NCI-H82 treated with DMSO at 0.1 percent for 48 hours (cell line): ENCODE measurements around the gene ZFYVE28.

Source experiments
- DNase-seq: peaks from one replicate; lab custom pipeline; 2025; ENCODE audit not compliant: unreplicated experiment; lab: John Stamatoyannopoulos, UW

ZFYVE28 gene

DNA sequence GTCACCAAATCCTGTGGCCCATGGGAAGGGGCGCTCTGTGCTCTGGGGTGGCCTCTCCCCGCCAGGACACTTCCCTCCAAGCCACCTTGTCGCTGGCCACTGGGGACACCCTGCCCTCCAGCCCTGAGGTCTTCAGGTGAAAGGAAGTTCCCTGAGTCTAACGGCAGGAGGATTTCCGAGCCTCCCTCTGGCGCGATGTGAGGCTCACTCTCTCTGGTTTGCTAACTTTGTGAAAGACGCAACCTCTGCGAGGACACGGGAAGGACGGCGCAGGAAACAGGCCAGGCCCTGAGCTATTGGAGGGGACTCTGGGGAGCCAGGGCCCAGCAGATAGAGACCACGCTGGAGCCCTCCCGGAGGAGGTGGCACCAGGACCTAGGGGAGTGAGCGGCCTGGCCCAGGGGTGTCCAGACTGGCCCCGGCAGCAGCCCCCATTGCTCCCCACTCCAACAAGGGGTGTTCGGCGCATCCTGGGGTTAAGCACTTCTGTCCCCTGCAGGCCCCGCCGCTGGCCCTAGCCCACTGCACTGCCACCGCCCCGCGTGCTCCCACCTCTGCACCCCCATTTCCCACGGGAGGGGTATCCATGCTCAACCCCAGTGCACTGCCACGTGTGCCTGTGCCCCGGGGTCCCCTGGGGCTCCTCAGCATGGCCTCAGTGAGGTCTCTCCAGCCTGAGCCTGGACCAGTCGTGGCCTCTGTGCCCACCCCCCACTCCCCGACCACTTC, 84.4 kb downstream of the ZFYVE28 start:
- DNase-seq, result no peak

- no peak for DNase-seq
These were observed 85.0 kb downstream of the ZFYVE28 start for GRCh38 chr4:2333356-2333841.

- no peak for DNase-seq
These were observed 85.5 kb downstream of the ZFYVE28 start for GRCh38 chr4:2332976-2333319.

DNA sequence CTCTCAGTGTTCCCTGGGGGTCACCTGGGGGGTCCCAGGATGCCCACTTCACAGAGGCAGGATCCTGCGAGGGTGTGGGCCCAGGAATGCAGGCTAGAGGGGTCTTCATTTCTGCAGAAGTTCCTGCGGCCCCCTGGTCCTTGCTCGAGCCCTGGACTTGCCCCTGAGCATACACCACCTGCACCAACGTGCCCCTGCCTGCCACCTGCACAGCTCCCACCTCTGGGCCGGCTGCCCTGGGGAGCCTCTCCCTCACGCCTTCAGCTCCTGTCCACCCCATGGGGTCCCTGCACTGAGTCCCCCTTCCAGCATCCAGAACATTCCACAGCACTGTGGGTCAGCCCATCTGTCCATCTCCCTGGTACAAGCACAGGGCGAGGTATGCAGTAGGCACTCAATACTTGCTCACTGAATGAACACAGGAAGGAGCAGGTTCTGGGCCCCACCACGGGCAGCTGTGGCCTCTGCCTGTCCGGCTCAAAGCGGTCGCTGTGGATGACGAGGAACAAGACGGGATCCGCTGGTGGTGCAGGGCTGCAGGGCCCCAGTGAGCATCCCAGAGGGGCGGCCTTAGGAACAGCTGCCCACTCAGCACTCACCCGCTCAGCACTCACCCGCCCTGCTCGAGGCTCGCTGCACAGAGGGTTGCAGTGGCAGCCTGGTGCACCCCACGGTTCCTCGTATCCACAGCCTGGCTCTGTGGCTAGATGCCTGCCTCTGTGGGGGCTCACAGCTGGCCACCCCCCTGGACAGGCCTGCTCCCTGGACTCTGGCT, 86.1 kb downstream of the ZFYVE28 start:
- DNase-seq, result no peak

DNA sequence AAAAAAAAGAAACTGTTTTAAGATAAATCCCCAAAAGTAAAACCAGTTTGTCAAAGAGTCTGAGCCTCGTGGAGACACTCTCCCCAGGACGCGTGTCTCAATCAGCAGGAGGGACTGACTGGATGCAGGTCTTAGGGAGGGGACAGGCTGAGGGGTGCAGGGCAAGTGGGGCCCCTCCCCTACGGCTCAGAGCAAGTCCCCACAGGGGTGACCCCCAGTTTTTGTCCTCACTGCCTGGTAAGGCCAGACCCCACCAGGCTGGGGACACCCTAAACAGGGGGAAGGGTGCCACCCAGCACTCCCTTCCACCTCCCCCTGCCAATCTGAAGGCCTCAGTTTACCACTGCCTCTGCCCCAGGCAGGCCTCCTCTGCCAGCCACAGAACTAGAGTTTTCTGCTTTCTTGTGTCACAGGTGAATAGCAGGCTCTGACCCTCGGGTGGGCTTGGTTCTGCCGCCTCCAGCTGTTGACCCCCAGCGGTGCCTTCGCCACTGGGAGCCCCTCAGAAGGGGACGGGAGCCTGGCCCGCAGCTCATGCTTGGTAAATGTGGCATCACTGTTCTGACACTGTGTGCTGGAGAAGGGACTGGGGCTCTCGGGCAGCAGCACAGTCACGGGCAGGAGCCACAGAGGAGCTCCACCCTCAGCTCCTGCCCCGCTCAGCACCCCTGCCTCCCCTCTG, 86.8 kb downstream of the ZFYVE28 start:
- DNase-seq, result no peak

DNA sequence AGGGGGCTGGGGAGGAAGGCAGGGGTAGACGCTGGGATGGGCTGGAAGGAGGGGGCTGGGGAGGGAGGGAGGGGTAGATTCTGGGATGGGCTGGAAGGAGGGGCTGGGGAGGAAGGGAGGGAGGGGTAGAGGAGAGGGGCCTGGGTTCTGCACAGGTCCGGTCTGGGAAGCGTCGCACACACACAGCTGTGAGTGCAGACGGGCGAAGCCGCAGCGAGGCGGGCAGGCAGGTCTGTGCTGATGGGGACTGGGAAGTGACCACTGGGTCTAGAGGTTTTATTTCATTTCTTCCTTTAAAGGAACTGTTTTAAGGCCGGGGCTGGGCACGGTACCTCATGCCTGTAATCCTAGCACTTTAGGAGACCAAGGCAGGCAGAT, 87.4 kb downstream of the ZFYVE28 start:
- no peak for DNase-seq

- DNase-seq, result no peak
These were observed 88.1 kb downstream of the ZFYVE28 start for GRCh38 chr4:2330091-2331042.

- DNase-seq, result no peak
These were observed 90.9 kb downstream of the ZFYVE28 start for GRCh38 chr4:2327579-2327978.

DNA sequence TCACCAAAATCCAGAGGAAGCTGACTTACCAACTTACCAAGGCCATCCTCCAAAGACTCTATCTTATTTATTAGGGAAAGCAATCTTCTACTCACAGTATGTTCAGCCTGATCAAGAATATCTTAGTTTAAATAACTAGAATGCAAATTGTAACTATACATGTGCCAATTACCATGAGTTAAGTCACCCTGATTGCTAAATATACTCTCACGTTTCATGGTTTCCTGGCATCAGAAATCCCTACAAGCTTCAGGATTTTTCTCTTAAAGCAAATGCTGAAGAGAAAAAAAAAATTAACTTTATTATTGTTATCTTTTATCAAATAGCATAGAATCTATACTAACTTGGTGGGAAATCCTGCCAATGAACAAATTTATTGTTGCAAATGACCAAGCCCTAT, 93.6 kb downstream of the ZFYVE28 start:
- DNase-seq, result no peak

GRCh38 chr4:2322841-2323240, 95.6 kb downstream of the ZFYVE28 start:
- DNase-seq, result no peak

GRCh38 chr4:2322227-2322626, 96.2 kb downstream of the ZFYVE28 start:
- no peak for DNase-seq

- DNase-seq, result no peak
These were observed 96.9 kb downstream of the ZFYVE28 start for GRCh38 chr4:2321279-2322196.

- no peak for DNase-seq
These were observed 97.7 kb downstream of the ZFYVE28 start for GRCh38 chr4:2320746-2321145.

DNA sequence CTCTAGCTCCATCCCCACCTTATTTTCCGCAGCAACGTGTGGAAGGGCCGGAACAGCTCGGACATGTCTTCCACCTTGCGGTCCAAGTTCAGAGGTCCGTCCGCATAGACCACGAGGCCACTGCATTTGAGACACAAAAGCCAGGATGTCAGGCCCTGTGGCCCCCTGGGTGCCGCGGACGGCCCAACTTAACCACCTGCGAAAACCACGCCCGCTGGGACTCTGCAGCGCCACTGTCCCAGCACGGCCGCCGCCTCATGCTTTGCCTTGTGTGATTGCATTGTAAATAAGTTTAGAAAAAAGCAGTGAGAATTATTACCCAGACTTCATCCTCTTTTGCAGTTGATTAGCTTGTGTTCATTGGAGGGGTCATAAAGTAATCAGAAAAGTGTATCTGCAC, 98.3 kb downstream of the ZFYVE28 start:
- no peak for DNase-seq

- DNase-seq, result no peak
These were observed 99.6 kb downstream of the ZFYVE28 start for GRCh38 chr4:2318885-2319284.

- no peak for DNase-seq
These were observed 100.0 kb downstream of the ZFYVE28 start for GRCh38 chr4:2318476-2318875.

DNA sequence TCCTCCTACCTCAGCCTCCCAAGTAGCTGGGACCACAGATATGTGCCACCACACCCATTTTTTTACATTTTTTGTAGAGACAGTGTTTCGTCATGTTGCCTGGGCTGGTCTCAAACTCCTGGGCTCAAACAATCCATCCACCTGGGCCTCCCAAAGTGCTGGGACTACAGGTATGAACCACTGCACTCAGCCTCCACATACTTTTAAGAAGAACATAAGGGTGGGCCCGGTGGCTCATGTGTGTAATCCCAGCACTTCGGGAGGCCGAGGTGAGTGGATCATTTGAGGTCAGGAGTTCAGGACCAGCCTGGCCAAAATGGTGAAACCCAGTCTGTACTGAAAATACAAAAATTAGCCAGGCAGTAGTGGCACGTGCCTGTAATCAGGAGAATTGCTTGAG, 105.1 kb downstream of the ZFYVE28 start:
- no peak for DNase-seq

GRCh38 chr4:2306773-2307410, 111.6 kb downstream of the ZFYVE28 start:
- DNase-seq, result no peak

- no peak for DNase-seq
These were observed 112.5 kb downstream of the ZFYVE28 start for GRCh38 chr4:2305766-2306501.
